Cardiac septum (tissue), 1 donor: ENCODE results near the gene GSTCD. TPM values are rescaled to one million over a fixed set of nuclear protein-coding genes. Genes with fewer than 3 reads are reported as not detected.
"Not testable (repeated sequence)": the region's sequence is repeated elsewhere in the genome, so short reads cannot be mapped to it uniquely, and the experiment has no call there.

Experiments used
- DNase-seq: peaks from one replicate; pipeline ENCODE4 v3.0.0-alpha.2; 2020; ENCODE audit warnings: low spot score
- intact Hi-C: fragments of 100-400 bp; cut with DNase I; formaldehyde crosslinking; loops from one replicate; pipeline ENCODE4 v1.14.0; 2022
- total RNA-seq: library from RNA; stranded (reverse); fragmentation: NEBNext Ultra II Directional; extraction: Animal tissue kit (Norgen Biotek cat#: 25700); gene quantifications from one replicate; pipeline ENCODE4 v1.2.1, GENCODE V29; 2021
- donor health status: DM: no; HTN: no; CAD: no.

The GSTCD gene
- total RNA-seq, 1 donor from 2014 or later: 4.8 TPM

- DNase-seq: no peak
Measured at GRCh38 chr4:105784761-105785160, 76.2 kb downstream of the GSTCD start.

GRCh38 chr4:105785792-105786191 is 77.2 kb downstream of the GSTCD start:
- DNase-seq: no peak
- intact Hi-C loops: no loop called here

More at GRCh38 chr4:105784761-105785160, 76.2 kb downstream of the GSTCD start:
- intact Hi-C loops: no loop called here

GRCh38 chr4:105786748-105787147 is 78.2 kb downstream of the GSTCD start:
- DNase-seq: no peak
- intact Hi-C loops: no loop called here

GRCh38 chr4:105797225-105797624 is 88.6 kb downstream of the GSTCD start:
- intact Hi-C loops: no loop called here
- DNase-seq: no peak

- intact Hi-C loops: no loop called here
- no peak for DNase-seq
Measured at GRCh38 chr4:105805501-105806120, 97.0 kb downstream of the GSTCD start.

GRCh38 chr4:105807496-105807895 is 98.9 kb downstream of the GSTCD start:
- intact Hi-C loops: no loop called here
- no peak for DNase-seq

GRCh38 chr4:105808030-105808749 is 99.6 kb downstream of the GSTCD start:
- no peak for DNase-seq
- intact Hi-C loops: no loop called here

GRCh38 chr4:105808750-105809041 is 100.1 kb downstream of the GSTCD start:
- DNase-seq: no peak
- intact Hi-C loops: no loop called here

GRCh38 chr4:105815701-105816100 is 107.1 kb downstream of the GSTCD start:
- intact Hi-C loops: no loop called here
- no peak for DNase-seq

- intact Hi-C loops: no loop called here
- no peak for DNase-seq
Measured at GRCh38 chr4:105822061-105822460, 113.5 kb downstream of the GSTCD start.

GRCh38 chr4:105828074-105828473 is 119.5 kb downstream of the GSTCD start:
- no peak for DNase-seq
- intact Hi-C loops: no loop called here

GRCh38 chr4:105831189-105831588 is 122.6 kb downstream of the GSTCD start:
- intact Hi-C loops: no loop called here
- DNase-seq: no peak

GRCh38 chr4:105835177-105835576 is 126.6 kb downstream of the GSTCD start:
- DNase-seq: no peak
- intact Hi-C loops: no loop called here

GRCh38 chr4:105836537-105836936 is 128.0 kb downstream of the GSTCD start:
- intact Hi-C loops: no loop called here
- DNase-seq: no peak

GRCh38 chr4:105837037-105837436 is 128.5 kb downstream of the GSTCD start:
- no peak for DNase-seq
- intact Hi-C loops: no loop called here

- intact Hi-C loops: no loop called here
- no peak for DNase-seq
Measured at GRCh38 chr4:105838082-105838481, 129.5 kb downstream of the GSTCD start.

- intact Hi-C loops: no loop called here
- DNase-seq: no peak
Measured at GRCh38 chr4:105840426-105841174, 132.0 kb downstream of the GSTCD start.

GRCh38 chr4:105843941-105844340 is 135.4 kb downstream of the GSTCD start:
- intact Hi-C loops: no loop called here
- DNase-seq: no peak

- DNase-seq: no peak
- intact Hi-C loops: no loop called here
Measured at GRCh38 chr4:105845559-105845958, 137.0 kb downstream of the GSTCD start.

- not testable (repeated sequence) for DNase-seq
Measured at GRCh38 chr4:105848359-105848758, 139.8 kb downstream of the GSTCD start.

GRCh38 chr4:105851196-105851595 is 142.6 kb downstream of the GSTCD start:
- intact Hi-C loops: no loop called here
- DNase-seq: no peak

More at GRCh38 chr4:105848359-105848758, 139.8 kb downstream of the GSTCD start:
- intact Hi-C loops: not testable (repeated sequence)
